Kasumi-1 (cell line): ENCODE measurements around the gene BHLHE23.

ENCODE experiments used
- DNase-seq, 2 experiments: peaks; one replicate each; lab custom pipeline; 2025; lab: John Stamatoyannopoulos, UW

The BHLHE23 gene

DNA sequence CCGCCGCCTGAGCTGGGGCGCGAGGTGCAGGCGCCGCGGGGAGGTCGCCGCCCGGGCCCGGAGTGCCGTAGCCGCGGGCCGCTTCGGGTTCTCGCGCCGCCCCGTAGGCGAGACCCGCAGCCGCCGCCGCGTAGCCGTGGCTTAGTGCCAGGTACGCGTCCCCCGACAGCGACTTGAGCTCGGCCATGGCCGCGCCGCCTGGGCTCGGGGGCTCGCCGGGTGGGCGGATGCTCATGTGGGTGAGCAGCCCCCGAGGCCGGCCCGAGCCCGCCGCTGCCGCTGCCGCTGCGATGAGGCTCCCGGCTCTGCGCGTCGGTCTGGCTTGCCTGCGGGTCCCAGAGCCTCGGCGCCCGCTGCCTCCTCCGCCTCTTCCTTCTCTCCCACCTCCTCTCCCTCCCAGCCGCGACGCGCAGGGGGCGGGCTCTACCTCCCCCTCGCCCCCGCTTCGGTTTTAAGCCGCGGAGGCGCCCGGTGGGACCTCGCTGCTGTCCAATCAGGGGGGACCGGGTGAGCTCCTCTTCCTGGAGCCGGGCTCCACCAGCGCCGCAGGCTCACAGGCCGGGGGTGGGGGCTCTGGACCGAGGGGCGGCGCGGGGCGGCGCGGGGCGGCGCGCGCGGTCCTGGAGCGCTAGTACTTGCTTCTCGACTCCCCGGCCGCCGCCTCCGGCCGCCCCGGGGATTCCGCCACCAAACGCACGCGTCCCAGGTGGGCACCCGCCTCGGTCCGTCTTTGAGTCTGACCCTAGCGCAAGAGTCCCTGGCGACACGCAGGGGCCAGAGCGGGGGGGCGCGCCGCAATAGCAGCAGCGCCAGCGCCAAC lies at the start of gene BHLHE23:
BHLHE23 (minus strand) TSS at position 425 of the 820 bp plus-strand sequence; CDS start at position 235, 190 bp downstream.
- no peak for DNase-seq

DNA sequence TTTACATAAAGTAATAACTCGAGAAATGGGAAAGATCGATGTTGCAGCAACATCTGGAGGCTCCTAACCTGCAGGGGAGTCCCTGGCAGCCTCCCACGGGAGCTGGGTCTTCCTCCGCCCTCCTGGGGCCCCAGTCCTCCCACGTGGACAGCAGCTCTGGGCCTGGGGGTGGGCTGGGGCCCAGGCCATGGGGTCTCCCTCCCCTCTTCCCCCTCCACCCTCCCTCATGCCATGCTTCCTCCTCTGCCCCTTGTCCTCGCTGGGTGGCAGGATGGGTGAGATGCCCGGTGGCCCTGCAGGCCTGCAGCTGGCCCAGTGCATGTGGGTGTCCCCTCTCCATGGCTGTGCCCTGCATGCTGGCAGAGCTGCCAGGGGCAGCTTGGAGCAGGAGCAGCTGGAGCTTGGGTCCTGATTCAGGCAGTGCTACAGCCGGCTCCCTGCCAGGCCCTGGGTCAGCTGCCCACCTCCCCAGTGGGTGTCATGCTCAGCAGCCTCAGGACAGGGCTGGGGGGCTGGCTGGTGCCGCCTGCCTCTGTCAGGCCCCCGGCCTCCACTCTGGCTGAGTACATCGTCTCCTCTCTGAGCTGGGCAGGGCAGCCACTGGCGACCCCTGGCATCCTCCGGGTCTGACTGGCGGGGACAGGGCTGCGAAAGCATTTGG lies 48.9 kb upstream of the BHLHE23 start:
- no peak for DNase-seq

DNA sequence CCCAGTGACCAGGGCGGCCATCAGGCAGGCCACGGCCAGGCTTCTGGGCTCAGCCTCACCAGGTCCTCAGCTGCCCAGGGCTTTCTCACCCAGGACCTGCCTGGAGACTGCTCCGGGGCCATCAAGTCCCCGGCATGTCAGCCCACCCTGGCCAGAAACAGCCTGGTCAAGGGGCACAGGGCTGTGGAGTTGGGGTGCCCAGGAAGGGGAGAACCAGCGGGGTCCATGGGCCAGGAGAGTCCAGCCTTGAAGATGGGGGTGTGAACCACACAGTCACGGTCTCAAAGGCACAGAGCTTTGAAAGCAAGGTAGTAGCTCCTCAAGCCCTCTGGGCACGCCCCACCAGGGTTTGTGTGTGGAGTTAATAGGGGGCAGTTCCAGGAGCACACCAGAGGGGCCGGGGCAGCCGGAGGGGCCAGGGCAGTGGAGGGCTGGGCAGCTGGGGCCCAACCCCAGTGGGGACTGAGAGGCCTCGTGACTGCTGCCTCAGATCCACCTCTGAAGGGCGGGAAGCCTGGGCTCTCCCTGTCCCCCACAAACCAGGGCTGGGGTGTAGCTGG lies 48.0 kb upstream of the BHLHE23 start:
- DNase-seq, result no peak

GRCh38 chr20:63054103-63054474 lies 47.3 kb upstream of the BHLHE23 start:
- DNase-seq, result no peak

DNA sequence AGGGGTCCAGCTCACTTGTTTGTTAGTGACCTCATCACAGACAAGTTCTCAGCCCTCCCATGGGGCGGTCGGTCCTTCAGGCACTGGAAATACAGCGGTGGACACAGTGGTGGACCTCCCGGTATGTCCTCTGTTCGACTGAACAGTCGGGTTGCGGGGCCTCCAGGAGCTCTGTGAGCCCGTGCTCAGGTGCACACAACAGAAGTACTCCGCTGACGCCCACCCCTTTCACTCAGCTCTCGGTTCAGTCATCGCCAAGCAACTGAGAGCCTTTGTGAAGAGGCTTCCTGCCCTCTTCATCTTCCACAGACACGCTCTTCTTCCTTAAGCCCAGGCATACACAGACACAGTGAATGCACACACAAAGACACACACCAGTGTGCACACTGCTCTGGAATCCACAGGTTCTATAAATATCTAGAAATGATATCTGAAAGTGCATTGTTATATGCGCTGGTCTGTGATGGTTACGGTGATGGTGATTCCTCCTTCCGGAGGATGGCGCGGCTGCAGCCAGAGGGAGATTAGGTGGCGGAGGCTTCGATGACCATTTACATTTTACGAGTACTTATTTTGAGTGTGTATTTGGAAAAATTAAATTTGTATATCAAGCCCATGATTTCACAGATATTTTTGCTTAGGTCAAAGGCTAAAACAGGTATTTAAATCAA lies 46.8 kb upstream of the BHLHE23 start:
- DNase-seq, result no peak

DNA sequence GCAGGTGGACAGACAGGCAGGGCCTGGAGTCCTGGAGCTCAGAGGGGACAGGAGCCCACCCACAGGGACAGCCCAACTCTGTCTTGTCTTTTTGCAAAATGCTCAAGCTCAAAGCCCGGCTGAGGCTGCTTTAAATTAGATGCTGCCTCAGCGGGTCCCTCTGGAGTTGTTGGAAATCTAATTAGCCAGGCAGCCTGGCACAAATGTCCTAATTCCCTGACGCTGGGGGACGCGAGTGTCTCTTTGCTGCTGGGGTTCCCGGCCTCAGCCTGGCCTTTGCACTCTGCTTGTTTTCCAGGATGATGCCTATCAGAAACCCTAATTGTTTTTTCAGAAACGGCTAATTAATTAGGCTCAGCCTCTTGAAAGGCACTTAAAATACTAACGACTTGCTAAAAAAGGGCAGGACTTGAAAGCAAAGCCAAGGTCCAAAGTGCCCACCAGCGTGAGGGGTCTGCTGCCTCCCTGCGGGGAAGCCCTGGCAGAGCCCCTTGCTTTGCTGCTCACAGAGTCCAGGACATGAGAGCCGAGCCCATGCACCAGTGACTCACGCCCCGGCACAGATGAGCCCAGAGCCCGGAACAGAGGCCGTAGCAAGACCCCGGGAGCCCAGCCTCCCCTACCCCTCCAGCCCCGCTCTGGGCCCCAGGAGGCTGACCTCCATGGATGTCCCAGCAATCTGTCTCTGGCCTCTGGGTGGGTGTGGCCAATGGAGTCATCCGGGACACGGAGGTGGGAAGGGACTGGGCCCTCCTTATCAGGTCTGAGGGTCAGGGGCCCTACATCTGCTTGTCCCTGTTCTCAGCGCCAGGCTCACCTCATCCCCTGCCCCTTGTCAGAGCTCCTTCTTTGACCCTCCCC lies 46.0 kb upstream of the BHLHE23 start:
- no peak for DNase-seq

DNA sequence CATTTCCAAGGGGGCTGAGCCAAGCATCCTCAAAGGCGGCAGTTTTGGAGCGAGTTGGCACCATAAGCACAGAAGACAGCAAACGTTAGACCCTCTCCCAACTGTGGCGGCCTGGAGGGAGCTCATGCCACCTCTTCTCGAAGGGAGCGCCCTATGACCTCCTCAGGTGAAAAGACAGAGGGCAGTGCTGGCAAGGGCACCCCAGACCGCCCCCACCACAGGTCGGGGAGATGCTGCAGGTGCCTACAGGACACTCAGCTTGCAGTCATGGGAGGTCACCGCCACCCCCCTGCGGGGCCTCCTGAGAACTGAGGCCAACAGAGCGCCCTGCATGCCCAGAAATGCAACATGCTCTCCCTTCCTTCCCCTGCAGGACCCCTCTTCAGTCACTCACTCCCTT lies 45.1 kb upstream of the BHLHE23 start:
- DNase-seq, result no peak

DNA sequence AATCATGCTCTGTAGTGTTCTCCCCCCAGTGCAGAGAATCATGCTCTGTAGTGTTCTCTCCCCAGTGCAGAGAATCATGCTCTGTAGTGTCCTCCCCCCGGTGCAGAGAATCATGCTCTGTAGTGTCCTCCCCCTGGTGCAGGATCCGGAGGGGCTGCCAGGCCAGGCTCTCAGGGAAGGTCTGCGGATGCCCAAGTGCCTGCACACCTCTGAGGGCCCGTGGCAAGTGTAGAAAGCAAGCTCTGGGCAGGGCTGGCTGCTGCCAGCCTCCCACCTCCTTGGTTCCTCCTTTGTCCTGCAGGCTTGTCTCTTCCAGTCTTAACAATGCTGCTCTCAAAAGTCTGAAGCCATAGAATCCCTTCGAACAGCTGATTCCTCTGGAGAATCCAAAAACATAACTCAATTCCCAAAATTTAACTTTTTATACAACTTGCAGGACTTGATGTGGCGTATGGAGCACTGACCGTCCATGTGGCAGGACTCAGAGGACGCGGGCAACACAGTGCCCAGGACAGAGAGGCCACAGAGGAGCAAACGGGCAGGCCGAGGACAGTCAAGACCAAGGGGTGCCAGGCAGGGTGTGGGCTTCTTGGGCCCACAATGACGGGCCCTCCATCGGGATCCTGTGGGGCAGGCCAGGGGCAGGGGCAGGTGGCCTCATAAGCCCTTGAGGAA lies 44.6 kb upstream of the BHLHE23 start:
- no peak for DNase-seq

GRCh38 chr20:63050406-63050805 lies 43.6 kb upstream of the BHLHE23 start:
- no peak for DNase-seq

DNA sequence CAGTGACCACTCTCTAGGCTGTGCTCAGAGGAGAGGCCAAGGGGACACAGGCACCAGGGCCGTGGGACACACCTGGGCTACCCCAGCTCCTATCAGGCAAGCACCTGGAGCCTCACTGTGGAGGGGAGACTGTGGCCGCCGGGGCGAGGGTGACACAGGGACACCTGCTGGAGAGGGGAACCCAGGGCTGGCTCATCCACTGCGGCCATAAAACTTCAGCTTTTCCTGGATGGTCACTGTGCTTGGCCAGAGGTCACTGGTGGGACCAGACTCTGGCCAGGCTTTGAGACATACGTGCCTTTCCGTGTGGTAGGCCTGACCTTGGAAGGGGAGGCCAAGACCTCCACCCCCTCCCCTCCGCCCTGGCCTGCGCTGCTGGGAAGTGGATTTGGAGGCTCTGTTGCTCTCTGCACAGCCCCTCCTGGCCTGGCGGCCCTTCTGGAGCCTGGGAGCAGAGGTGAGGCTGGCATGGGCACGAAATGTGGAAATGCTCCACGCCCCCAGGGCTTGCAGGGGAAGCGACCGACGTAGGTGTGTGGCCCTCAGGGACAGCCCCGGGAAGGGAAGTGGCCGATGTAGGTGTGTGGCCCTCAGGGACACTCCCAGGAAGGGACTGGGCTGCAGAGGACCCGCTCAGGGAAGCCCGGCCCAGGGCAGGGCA lies 42.9 kb upstream of the BHLHE23 start:
- no peak for DNase-seq

- no peak for DNase-seq
These were observed 42.4 kb upstream of the BHLHE23 start for GRCh38 chr20:63049191-63049518.

- DNase-seq, result no peak
These were observed 41.9 kb upstream of the BHLHE23 start for GRCh38 chr20:63048516-63049190.

DNA sequence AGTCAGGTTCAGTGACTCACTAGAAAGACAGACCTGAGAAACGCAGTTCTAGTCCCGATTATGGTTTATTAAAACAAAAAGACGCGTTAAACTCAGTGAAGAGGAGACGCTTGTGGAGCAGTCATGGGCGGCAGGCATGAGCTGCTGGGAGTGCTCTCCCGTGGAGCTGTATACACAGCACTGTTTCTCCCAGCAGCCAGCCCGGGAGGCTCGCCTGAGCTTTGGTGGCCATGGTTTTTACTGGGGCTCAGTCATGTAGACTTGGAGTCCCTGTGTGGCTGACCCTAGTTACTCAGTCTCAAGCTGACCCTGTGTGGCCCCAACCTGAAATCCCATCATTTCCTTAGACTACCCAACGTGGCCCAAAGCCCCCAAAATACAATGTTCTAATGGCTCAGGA lies 41.2 kb upstream of the BHLHE23 start:
- no peak for DNase-seq

GRCh38 chr20:63047267-63047666 lies 40.5 kb upstream of the BHLHE23 start:
- no peak for DNase-seq

GRCh38 chr20:63046841-63047240 lies 40.1 kb upstream of the BHLHE23 start:
- DNase-seq, result no peak

- DNase-seq, result no peak
These were observed 39.2 kb upstream of the BHLHE23 start for GRCh38 chr20:63045991-63046390.

GRCh38 chr20:63045401-63045800 lies 38.6 kb upstream of the BHLHE23 start:
- DNase-seq, result no peak

DNA sequence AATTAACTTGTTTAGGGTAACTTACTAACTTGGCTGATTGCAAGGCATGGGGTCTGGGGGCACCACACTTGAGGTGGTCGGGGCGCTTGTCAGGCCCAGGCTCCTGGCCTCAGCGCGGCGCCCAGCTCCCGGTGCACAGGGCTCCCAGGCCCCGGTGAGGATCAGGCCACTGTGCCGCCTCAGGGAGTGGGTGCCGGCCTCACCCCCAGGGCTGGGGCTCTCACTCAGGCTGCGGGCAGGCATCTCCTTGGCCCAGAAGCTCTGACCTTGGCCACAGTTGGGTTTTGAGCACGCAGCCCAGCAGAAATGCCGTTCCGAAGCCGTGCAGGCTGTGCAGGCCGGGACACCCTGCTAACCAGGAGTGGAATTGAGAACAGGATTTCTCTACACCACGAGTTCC lies 37.8 kb upstream of the BHLHE23 start:
- DNase-seq, result no peak

DNA sequence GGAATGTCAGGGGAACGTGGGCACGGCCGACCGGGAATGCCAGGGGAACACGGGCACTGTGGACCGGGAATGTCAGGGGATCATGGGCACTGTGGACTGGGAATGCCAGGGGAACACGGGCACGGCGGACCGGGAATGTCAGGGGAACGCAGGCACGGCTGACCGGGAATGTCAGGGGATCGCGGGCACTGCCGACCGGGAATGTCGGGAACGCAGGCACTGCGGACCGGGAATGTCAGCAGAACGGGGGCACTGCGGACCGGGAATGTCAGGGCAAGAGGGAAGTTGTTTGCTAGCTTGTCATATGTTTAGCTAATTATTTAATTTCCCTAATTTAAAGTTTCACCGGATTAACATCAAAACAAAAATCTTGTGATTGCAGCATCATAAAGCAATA lies 37.4 kb upstream of the BHLHE23 start:
- no peak for DNase-seq
